Measurements from ENCODE around the gene ZIC5. TPM values are rescaled to one million over a fixed set of nuclear protein-coding genes. Genes with fewer than 3 reads are reported as not detected.

ZIC5 gene
- total RNA-seq, 3 donors from 2014 or later (not counting 1 experiment from before 2014, with no cell fraction given), result not detected

GRCh38 chr13:99988529-99989275, 17.1 kb upstream of the ZIC5 start:
- Mint-ChIP-seq H3K27me3 (ENCODE audit: low read depth in 2 of 2) (peaks cover 75 to 82% of the 10 kb centered on the region in 2 donors), H3K4me1 (peaks cover 13 to 21% of the 10 kb centered on the region in 2 donors), H3K36me3 (peaks cover 10% of the 10 kb centered on the region), H3K4me3 (peak overlapping the region; percentile 72), H3K9me3 (peaks cover 0 to 2% of the 10 kb centered on the region in 2 donors), H3K27ac (peak overlapping the region in 1 of 2 donors; percentile 16)
- WGBS (ENCODE audit: insufficient coverage), result 8% methylated on average over 37 of the region's 43 CpGs
- TF ChIP-seq CTCF (IDR thresholded peaks at IDR 0.05), result no peak
- no peak for ATAC-seq
- Histone ChIP-seq H3K27ac (ENCODE audit: low read length) (no peak overlapping the region), H3K36me3 (ENCODE audit: control insufficient read depth, insufficient read depth, low read length) (no peaks in the 10 kb centered on the region), H3K9me3 (ENCODE audit: control insufficient read depth, insufficient read depth, low read length) (peaks cover 37% of the 10 kb centered on the region), H3K4me1 (ENCODE audit: control insufficient read depth, insufficient read depth, low read length) (peaks cover 34% of the 10 kb centered on the region), H3K27me3 (ENCODE audit: control insufficient read depth, insufficient read depth, low read length) (peaks cover 98% of the 10 kb centered on the region), H3K4me3 (ENCODE audit: low read length) (no peak overlapping the region)
- DNase-seq, result peak in 1 of 2 donors; percentile 11
- intact Hi-C loops (cut with micrococcal nuclease), result no loop called here

GRCh38 chr13:99987154-99988019, 15.8 kb upstream of the ZIC5 start:
- Histone ChIP-seq H3K4me1 (ENCODE audit: control insufficient read depth, insufficient read depth, low read length) (peaks cover 46% of the 10 kb centered on the region), H3K9me3 (ENCODE audit: control insufficient read depth, insufficient read depth, low read length) (peaks cover 47% of the 10 kb centered on the region), H3K27ac (ENCODE audit: low read length) (no peak overlapping the region), H3K36me3 (ENCODE audit: control insufficient read depth, insufficient read depth, low read length) (no peaks in the 10 kb centered on the region), H3K27me3 (ENCODE audit: control insufficient read depth, insufficient read depth, low read length) (peaks cover 98% of the 10 kb centered on the region), H3K4me3 (ENCODE audit: low read length) (no peak overlapping the region)
- Mint-ChIP-seq H3K4me3 (peak overlapping the region; percentile 14), H3K36me3 (peaks cover 10% of the 10 kb centered on the region), H3K4me1 (peaks cover 16 to 25% of the 10 kb centered on the region in 2 donors), H3K27ac (no peak overlapping the region), H3K27me3 (ENCODE audit: low read depth in 2 of 2) (peaks cover 70 to 73% of the 10 kb centered on the region in 2 donors), H3K9me3 (no peaks in the 10 kb centered on the region)
- ATAC-seq (no peak), DNase-seq (no peak)
- no peak for TF ChIP-seq CTCF (IDR thresholded peaks at IDR 0.05)
- WGBS (ENCODE audit: insufficient coverage), result 23% methylated on average over 15 of the region's 20 CpGs
- intact Hi-C loops (cut with micrococcal nuclease), result no loop called here

- intact Hi-C loops (cut with micrococcal nuclease), result no loop called here
- no peak for DNase-seq
- no peak for TF ChIP-seq CTCF (IDR thresholded peaks at IDR 0.05)
- peaks cover 92% of the 10 kb centered on the region for H3K27me3 ChIP-seq (ENCODE audit: control insufficient read depth, insufficient read depth, low read length)
- WGBS (ENCODE audit: insufficient coverage), result 38% methylated on average over 8 of the region's 8 CpGs
- H3K4me1 Mint-ChIP-seq, result peaks cover 16 to 23% of the 10 kb centered on the region in 2 donors
- H3K27me3 Mint-ChIP-seq (ENCODE audit: low read depth in 2 of 2), result peaks cover 64 to 67% of the 10 kb centered on the region in 2 donors
- H3K36me3 ChIP-seq (ENCODE audit: control insufficient read depth, insufficient read depth, low read length), result no peaks in the 10 kb centered on the region
- no peak overlapping the region for H3K4me3 ChIP-seq (ENCODE audit: low read length)
- no peaks in the 10 kb centered on the region for H3K9me3 Mint-ChIP-seq
- ATAC-seq, result no peak
- no peak overlapping the region for H3K27ac Mint-ChIP-seq
- no peak overlapping the region for H3K27ac ChIP-seq (ENCODE audit: low read length)
- peaks cover 47% of the 10 kb centered on the region for H3K4me1 ChIP-seq (ENCODE audit: control insufficient read depth, insufficient read depth, low read length)
- H3K4me3 Mint-ChIP-seq, result peak overlapping the region; percentile 13
- peaks cover 41% of the 10 kb centered on the region for H3K9me3 ChIP-seq (ENCODE audit: control insufficient read depth, insufficient read depth, low read length)
- H3K36me3 Mint-ChIP-seq, result peaks cover 10% of the 10 kb centered on the region
Measured at GRCh38 chr13:99986741-99987140, 15.2 kb upstream of the ZIC5 start.

Measured in natural killer cell (primary cell).